Stimulated activated naive CD4-positive, alpha-beta T cell treated with Interleukin-2 at 50 U/mL for 16 hours (primary cell): Measurements from ENCODE around the gene AHSG.
A peak's percentile ranks its signal among the peaks of the same experiment; 100 is the strongest.

Experiments
- DNase-seq: peaks from one replicate; lab custom pipeline; 2025; lab: John Stamatoyannopoulos, UW

Gene AHSG

DNA sequence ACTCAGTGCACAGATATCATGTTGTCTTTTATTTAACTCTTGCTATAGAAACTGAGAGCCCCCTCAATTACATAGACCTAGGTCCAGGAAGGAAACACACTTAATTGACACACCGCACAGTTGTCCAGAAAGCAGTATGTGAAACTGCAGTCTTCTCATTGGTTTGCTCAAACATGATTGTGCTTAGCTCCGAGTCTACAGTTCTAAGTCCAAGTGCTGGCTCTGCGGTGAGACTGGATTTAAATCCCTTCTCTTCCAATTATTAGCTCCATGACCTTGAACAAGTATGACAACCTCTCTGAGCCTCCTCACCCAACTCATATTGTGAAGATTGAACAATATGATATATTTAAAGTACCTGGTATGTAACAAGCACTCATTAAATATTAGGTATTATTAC, 19.0 kb upstream of the AHSG start:
- DNase-seq: no peak

DNA sequence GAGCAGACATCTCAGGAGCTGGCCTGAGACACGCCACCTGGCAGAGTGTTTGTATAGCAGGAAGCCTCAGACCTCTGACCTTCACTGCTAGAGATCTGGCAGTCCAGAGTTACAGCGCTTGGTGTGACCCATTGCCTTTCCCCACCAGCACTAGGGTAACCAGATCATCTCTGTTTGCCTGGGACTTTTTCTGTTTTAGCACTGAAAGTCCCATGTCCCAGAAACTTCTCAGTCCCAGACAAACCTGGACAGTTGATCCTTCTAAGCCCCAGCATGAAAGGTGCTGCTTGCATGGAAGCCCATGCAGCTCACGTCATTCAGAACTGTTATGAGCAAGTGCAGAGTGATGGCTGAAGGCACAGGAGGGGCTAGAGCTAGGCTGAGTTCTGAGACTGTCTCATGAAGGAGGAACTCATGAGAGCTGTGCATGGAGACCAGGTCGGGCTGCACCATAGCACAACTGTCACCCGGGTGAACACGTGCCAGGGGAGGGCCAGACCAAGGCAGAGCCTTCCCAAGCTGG, 18.2 kb upstream of the AHSG start:
- no peak for DNase-seq

DNA sequence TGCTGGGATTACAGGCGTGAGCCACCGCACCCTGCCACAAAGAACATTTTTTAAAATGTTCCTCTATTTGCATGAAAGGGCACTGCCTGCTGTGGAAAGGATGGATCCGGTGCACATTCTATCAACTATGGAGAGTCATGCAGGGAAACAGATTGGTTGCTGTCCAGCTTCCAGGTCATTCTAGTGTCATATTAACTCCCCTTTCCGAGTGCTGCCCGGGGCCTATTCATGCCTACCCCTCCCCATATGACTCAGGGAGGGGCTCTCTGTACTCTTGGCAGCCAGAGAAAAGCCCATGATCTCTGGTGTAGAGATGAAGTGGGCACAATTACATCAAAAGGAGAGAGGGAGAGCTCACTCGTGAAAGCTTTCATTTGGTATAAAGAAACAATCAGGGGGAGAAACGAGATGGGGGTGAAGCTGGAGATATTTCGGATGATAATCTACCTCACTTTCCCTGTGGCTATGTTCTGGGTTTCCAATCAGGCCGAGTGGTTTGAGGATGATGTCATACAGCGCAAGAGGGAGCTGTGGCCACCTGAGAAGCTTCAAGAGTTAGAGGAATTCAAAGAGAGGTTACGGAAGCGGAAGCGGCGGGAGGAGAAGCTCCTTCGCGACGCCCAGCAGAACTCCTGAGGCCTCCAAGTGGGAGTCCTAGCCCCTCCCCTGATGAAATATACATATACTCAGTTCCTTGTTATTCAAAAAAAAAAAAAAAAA, 16.1 kb upstream of the AHSG start:
- no peak for DNase-seq

GRCh38 chr3:186598108-186598784, 14.6 kb upstream of the AHSG start:
- no peak for DNase-seq

DNA sequence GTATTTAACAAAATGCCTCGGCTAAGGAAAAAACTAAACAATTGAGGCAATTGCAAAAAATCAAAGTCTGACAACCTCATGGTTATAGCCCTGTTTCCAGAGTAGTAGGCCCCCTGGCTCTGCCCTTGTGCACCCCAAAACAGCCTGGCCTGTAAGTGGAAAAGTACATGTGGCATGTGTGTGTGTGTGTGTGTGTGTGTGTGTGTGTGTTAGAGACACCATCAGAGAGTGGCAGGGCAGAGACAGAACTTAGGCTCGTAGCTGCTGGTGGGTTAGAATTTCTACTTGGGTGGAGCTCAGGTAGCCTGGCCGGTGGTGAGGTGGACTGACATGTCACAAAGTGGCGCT, 14.1 kb upstream of the AHSG start:
- DNase-seq: no peak

DNA sequence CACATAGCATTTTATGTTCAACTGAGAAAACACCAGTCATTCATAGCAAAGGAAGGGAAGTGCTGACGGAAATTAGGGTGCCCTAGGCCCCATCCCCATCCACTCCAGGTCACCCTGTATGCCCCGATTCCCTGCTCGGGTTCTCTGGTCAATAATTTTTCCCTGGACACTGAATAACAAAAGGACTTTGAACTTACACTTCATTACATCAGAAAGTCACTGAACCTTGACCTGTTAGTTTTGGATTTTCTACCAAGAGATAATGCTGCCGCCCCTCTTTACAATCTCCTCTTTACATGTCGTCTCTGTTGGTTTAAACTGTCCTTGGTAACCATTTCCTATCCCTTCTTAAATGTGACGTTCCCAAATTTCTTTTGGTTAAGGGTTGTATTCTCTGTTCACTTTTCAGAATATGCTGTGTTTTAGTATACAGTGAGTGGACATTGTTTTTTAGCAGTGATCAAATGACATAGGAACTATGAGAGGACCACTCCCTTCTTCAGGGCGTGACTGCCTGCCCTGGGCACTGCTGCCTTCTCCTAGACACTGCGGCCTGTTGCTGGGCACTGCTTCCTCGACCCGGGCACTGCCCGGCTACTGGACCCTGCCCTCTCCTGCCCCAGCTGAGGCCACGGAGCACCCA, 13.6 kb upstream of the AHSG start:
- DNase-seq: no peak

- DNase-seq: no peak
These were observed 13.1 kb upstream of the AHSG start for GRCh38 chr3:186599785-186600166.

DNA sequence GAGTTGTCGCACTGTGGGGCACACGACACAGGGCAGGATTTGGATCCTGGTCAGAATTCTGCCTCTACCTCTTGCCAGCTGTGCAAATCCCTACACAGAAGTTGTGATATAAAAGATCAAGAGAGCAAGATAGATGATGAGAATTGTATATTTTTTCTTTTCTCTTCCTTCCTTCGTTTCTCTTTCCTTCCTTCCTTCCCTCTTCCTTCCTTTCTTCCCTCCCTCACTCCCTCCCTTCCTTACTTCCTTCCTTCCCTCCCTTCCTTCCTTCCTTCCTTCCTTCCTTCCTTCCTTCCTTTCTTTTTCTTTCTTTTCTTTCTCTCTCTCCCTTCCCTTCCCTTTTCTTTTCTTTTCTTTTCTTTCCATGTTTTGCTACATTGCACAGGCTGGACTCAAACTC, 12.0 kb upstream of the AHSG start:
- DNase-seq: no peak

DNA sequence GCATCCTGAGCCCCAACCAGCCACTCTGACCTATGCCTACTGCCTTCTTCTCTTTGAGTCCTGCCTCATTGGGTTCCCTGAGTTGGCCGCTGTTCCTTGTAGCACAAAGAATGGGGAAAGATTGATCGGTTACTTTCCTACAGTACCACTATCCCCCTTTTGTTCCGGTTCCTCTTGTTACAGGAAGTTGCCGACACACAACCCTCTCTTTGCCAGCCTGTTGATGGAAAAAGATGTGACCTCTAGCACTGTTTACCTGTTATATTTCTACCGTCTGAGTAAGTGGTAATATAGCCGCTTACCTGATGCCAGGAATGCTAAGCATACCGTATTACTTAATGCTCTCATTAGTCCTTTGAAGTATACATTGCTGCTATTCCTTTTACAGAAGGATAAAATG, 9.7 kb upstream of the AHSG start:
- no peak for DNase-seq

GRCh38 chr3:186605078-186605477, 7.8 kb upstream of the AHSG start:
- no peak for DNase-seq

DNA sequence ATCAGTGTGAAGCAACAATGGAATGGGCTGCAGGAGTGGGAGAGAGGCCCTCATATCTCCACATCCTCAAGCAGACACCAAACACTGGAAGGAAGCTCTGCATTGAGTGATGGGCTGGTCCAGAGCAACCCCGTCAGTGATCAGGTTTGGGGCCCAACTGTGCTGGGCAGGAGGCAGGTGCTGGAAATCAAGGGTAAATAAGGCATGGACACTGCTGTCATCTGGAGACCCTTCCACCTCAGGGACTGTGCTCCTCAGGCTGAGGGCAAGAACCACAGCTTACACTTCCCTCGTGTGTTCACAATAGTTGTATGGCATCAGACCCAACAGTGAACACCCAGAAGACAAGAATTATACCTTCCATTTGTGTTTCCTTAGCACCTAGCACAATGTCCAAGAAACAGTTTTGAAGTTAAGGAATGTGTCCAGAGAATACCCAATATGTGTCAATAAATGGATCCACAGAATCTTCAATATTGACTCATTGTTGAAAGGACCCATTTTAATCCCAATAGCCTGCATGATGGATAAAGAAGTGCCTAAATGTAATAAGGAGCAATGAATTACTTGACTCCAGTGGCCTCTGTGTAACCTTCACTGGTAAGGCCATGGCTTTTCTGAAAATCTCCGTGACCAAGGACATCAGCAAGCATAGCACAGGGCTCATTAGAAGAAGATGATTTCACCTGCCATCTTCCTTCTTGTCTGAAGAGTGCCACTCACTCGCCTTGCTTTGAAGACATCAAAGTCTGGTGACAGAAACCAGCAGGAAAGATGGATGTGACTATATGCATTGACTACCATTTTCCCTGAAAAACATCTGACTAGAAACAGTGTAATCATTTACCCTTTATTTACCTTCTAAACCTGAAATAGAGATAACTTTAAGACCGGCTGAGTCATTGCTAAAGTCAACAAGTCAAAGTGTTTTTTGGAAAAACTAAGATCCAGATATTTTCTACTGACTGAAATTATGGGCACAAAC, 7.0 kb upstream of the AHSG start:
- no peak for DNase-seq

DNA sequence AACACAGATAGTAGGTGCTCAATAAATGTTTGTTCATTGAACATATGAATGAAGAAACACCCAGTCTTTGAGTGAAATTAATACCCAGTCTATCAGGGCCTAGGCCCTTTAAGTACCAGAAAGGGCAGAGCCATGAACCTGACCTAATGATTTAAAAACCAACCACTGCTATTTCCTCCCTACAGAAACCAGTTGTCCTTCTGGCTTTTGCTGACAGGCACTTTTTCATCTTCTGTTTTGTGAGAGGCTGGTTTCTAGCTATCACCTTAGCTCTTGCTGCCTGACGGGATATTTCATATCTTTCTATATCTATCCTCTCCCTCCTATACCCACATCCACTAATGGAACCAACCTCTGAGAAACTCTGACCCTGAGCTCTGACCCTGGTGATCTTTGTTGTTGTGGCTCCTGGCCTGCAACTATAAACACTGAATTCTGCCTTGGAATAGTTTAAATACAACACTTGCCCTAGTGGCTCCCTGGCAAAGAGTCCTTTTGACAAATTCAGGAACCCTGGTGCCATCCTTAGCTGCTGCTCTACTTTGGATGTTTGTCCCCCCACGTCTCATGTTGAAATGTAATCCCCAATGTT, 4.1 kb upstream of the AHSG start:
- DNase-seq: no peak

GRCh38 chr3:186609247-186609868, 3.5 kb upstream of the AHSG start:
- DNase-seq: no peak

DNA sequence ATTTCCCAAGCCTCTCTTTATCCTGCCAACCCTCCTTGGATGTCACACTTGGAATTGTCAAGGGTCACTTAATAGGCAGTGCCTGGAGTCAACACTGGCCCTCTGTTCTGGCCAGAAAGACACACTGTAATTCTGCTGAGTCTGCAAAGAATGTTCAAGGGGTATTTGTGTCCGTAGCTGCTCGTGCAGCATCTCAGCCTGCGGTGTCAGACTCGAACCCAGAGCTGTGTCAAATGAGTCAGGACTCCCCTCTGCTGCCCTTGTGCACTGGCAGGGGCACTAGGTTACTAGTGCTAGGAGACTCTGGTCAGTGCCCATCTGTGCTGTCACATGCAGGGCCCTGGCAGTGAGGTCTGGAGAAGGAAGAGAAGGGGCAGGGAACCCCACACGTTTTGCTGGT, 795 bp upstream of the AHSG start:
- no peak for DNase-seq

DNA sequence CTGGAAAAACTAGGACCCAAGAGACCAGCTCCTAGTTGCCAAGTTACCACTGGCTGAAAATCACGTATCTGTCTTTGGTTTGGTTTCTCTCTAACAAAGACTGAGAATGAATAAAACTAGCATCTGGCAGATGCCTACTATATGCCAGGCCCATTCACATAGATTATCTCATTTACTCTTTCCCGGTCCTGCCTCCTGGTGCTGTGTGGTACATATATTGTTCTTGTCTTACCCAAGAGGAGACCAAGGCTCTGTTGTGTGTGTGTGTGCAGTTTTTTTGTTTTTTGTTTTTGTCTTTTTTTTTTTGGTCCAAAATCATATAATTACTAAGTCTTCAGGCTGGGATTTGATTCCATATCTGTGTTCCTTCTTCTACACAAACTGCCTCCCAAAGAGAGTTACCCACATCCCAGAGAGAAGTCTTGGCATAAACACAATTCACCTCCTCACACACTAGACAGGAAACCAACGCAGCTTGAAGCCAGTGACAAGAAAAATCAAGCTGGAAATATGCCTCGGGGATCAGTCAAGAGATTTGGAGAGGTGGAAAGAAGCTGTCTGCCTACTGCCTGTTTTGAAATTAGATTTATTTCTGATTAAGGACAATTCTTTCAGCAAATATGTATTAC, 891 bp downstream of the AHSG start:
- DNase-seq: no peak

GRCh38 chr3:186614266-186614596, 1.4 kb downstream of the AHSG start:
- no peak for DNase-seq

DNA sequence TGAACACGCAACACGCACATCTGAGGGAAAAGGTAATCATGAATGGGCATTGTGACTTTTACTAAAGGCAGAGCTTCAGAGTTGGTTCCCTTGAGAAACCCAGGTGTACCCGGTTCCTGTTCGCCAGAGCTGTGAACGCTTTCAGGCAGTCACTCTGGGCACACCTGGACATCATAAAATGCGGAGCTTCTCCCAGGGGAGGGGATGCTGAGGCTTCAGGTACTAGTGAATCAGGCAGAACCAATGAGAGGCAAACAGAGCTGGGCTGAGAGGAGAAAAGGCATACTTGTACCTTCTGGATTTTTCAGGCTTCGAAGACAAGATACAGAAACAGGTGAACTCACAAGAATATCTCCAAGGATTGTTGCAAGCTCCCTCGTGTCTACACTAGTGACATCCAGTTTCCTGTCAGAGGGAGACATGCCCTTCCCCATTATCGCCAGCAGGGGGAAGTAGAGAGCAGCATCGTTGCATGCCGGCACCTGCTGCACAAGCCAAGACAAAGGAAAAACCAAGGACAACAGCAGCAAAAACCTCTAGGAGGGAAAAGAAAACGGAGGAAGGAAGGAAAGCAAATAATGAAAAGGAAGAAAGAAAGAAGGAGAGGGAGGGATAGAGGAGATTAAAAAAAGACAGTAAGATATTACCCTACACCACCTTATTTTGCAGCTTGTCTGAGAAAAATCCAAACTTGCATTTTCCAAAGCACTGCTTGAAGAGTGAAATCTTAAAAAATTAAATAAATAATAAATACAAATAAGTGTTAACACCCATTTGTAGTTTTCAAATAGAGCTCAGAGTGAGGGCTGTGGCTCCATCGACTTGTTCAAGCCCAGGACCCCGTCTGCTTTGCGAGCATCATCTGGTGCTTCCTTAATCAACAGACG, 2.0 kb downstream of the AHSG start:
- DNase-seq: peak; percentile 56

GRCh38 chr3:186616299-186616617, 3.4 kb downstream of the AHSG start:
- DNase-seq: no peak

DNA sequence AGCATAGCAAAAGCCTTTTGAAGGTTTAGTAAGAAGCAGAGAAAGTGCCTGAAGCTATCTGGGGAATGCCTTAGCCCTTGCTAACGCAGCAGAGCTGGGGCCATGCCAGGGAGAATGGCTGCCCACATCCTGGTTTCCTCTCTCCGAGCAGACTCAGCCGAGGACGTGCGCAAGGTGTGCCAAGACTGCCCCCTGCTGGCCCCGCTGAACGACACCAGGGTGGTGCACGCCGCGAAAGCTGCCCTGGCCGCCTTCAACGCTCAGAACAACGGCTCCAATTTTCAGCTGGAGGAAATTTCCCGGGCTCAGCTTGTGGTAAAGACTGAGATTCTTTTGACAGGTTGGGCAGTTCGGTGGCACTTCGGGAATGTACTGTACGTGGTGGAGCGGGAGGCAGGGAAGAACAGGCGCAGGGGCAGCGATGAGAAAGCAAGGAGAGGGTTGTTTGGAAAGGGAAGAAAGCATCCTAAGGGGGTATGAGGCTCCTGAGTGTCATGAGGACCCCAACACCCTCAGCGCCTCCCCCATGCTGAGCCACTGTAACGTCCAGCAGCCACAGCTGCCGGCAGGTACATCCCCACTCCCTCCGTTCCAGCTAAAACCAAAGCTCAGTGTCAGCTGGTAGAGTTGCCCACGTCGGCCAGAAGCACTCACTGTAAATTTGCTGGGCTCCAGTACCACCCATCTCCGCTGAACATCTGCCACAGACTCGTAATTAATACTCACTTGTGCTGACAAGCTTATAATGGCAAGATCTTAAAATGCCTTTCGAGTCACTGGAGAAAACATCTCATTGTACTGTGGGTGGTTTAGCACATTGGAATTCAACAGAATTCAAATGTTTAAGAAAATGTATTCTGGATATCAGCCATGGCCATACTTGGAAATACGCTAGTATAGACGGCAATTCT, 4.4 kb downstream of the AHSG start:
- peak; percentile 84 for DNase-seq
